SH-SY5Y (cell line): ENCODE measurements around the gene GGT5.

Experiments
- GATA2 ChIP-seq: IDR thresholded peaks from 2 replicates; pipeline ENCODE4 v1.6.1; 2011; ENCODE audit warnings: mild to moderate bottlenecking, low read depth, low read length
- GATA3 ChIP-seq: IDR thresholded peaks from 2 replicates; pipeline ENCODE4 v1.6.1; 2011; ENCODE audit warnings: low read depth, mild to moderate bottlenecking, low read length, moderate library complexity

DNA sequence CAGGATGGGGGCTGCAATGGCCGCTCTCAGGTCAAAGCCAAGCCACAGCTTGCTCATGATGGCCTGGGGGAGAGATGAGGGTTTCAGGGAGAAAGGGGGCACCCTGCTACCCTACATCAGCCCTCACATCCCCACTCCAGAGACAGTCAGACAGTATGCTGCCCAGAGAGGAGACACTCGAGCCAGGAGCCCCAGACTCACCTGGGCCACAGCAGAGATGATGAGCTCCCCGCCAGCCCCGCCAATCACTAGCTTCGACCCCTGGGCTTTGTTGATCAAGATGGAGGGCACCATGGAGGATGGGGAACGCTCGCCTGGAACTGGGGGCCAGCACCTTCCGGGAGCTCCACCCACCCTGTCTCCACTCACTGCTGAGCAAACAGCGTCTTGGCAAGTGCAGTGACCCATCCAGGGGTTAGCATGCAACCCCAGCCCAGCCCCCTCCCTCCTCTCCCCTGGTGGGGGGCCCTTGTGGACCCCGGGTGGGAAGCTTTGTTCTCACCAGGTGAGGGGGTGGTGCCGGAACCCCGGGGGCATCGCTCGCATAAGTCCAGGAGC is 19.8 kb downstream of the GGT5 start:
- TF ChIP-seq GATA3: no peak
- no peak for TF ChIP-seq GATA2
